Astrocyte (in vitro differentiated cells and primary cell): ENCODE results near the gene ACAP3. TPM values are rescaled to one million over a fixed set of nuclear protein-coding genes. Genes with fewer than 3 reads are reported as not detected.
A peak's percentile ranks its signal among the peaks of the same experiment; 100 is the strongest.

Experiments
- DNase-seq: peaks from one replicate; pipeline ENCODE4 v3.0.0-alpha.2; 2010; ENCODE audit warnings: low read depth
- FAIRE-seq: peaks from 2 replicates; lab custom pipeline; 2011; peaks lifted over from hg19 to GRCh38; lab: Jason Lieb, UNC
- H2AFZ ChIP-seq: 2 replicates; pipeline ENCODE4 v1.6.0; 2012; ENCODE audit warnings: low read depth, low read length, inconsistent platforms
- H3K27ac ChIP-seq: 2 replicates; pipeline ENCODE4 v1.5.1; 2011; ENCODE audit warnings: low read depth, low read length, inconsistent platforms
- H3K27me3 ChIP-seq: 2 replicates; pipeline ENCODE4 v1.6.0; 2011; ENCODE audit warnings: low read length, inconsistent platforms; ENCODE audit not compliant: insufficient read depth
- H3K36me3 ChIP-seq: 2 replicates; pipeline ENCODE4 v1.5.1; 2011; ENCODE audit warnings: low read length, inconsistent platforms; ENCODE audit not compliant: insufficient read depth
- H3K4me1 ChIP-seq: 2 replicates; pipeline ENCODE4 v1.5.1; 2011; ENCODE audit warnings: low read length, inconsistent platforms; ENCODE audit not compliant: insufficient read depth
- H3K4me2 ChIP-seq: 2 replicates; pipeline ENCODE4 v1.6.0; 2012; ENCODE audit warnings: low read length, inconsistent platforms
- H3K4me3 ChIP-seq: 2 replicates; pipeline ENCODE4 v1.5.1; 2011; ENCODE audit warnings: low read depth, mild to moderate bottlenecking, low read length, inconsistent platforms; ENCODE audit not compliant: insufficient read depth
- H3K79me2 ChIP-seq: 2 replicates; pipeline ENCODE4 v1.6.0; 2012; ENCODE audit warnings: mild to moderate bottlenecking, low read length, inconsistent platforms; ENCODE audit not compliant: insufficient read depth
- H3K9ac ChIP-seq: 2 replicates; pipeline ENCODE4 v1.6.0; 2012; ENCODE audit warnings: mild to moderate bottlenecking, low read length, inconsistent platforms
- H3K9me3 ChIP-seq: 2 replicates; pipeline ENCODE4 v1.5.1; 2012; ENCODE audit warnings: low read depth, mild to moderate bottlenecking, low read length, inconsistent platforms; ENCODE audit not compliant: insufficient read depth
- H4K20me1 ChIP-seq: 2 replicates; pipeline ENCODE4 v1.6.0; 2012; ENCODE audit warnings: low read length, inconsistent platforms; ENCODE audit not compliant: insufficient read depth
- H3K27ac Mint-ChIP-seq: one replicate; pipeline ENCODE4 v1.8.0; 2021; ENCODE audit warnings: mild to moderate bottlenecking, mixed read lengths; ENCODE audit not compliant: unreplicated experiment
- H3K27me3 Mint-ChIP-seq: one replicate; pipeline ENCODE4 v1.8.0; 2021; ENCODE audit warnings: low read depth, mixed read lengths; ENCODE audit not compliant: unreplicated experiment
- H3K36me3 Mint-ChIP-seq: one replicate; pipeline ENCODE4 v1.8.0; 2021; ENCODE audit warnings: low read depth, mixed read lengths; ENCODE audit not compliant: unreplicated experiment
- H3K4me1 Mint-ChIP-seq: one replicate; pipeline ENCODE4 v1.8.0; 2021; ENCODE audit warnings: low read depth, mixed read lengths; ENCODE audit not compliant: unreplicated experiment
- H3K4me3 Mint-ChIP-seq: one replicate; pipeline ENCODE4 v1.8.0; 2021; ENCODE audit warnings: mild to moderate bottlenecking, moderate library complexity, mixed read lengths; ENCODE audit not compliant: unreplicated experiment
- H3K9me3 Mint-ChIP-seq: one replicate; pipeline ENCODE4 v1.8.0; 2021; ENCODE audit warnings: mild to moderate bottlenecking, mixed read lengths; ENCODE audit not compliant: unreplicated experiment
- EZH2 ChIP-seq: IDR thresholded peaks from 2 replicates; pipeline ENCODE4 v1.6.1; 2012; ENCODE audit warnings: mild to moderate bottlenecking, low read length, inconsistent platforms; ENCODE audit not compliant: insufficient read depth
- total RNA-seq: library from RNA; stranded (reverse); gene quantifications from 2 replicates; pipeline ENCODE4 v1.2.1, GENCODE V29; 2021
- TF ChIP-seq, protein P1 (sequence below): IDR thresholded peaks from 2 replicates; pipeline ENCODE4 v1.5.1; 2011; ENCODE audit warnings: low read depth, mild to moderate bottlenecking, inconsistent platforms, low read length, moderate library complexity; ENCODE audit not compliant: insufficient read depth

ACAP3 gene
- total RNA-seq, 1 donor from 2014 or later = 64.0 TPM

DNA sequence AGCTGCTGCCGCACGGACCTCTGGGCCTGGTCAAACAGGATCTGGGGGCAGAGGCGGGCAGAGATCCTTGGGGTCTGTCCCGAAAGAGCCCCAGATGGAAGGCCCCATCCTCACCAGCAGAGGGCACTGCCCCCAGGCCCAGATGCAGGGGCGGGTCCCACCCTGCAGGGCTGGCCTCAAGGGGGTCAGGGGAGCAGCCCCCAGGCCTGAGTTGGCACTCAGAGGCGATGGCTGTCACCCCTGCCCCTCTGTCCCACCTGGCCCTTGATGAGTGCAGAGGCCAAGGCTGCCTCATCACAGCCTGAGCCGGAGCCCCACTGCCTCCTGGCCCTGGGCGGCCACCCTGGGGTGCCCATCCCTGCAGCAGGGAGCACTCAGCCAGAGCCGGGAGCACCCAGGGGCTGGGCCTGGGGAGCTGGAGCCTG is 5.7 kb downstream of the ACAP3 start:
- H3K27ac ChIP-seq = no peak overlapping the region
- H3K9ac ChIP-seq = no peak overlapping the region
- H3K27me3 ChIP-seq = no peaks in the 10 kb centered on the region
- no peak for DNase-seq
- Mint-ChIP-seq H3K9me3 (no peaks in the 10 kb centered on the region), H3K4me3 (no peak overlapping the region), H3K36me3 (peaks cover 4% of the 10 kb centered on the region), H3K4me1 (peaks cover 8% of the 10 kb centered on the region), H3K27me3 (no peaks in the 10 kb centered on the region), H3K27ac (no peak overlapping the region)
- H3K4me3 ChIP-seq = no peak overlapping the region
- peaks cover 37% of the 10 kb centered on the region for H3K79me2 ChIP-seq
- H3K36me3 ChIP-seq = no peaks in the 10 kb centered on the region
- no peaks in the 10 kb centered on the region for H3K9me3 ChIP-seq
- FAIRE-seq = no peak
- no peak overlapping the region for H3K4me2 ChIP-seq
- H2AFZ ChIP-seq = no peak overlapping the region
- TF ChIP-seq, protein P1, sequence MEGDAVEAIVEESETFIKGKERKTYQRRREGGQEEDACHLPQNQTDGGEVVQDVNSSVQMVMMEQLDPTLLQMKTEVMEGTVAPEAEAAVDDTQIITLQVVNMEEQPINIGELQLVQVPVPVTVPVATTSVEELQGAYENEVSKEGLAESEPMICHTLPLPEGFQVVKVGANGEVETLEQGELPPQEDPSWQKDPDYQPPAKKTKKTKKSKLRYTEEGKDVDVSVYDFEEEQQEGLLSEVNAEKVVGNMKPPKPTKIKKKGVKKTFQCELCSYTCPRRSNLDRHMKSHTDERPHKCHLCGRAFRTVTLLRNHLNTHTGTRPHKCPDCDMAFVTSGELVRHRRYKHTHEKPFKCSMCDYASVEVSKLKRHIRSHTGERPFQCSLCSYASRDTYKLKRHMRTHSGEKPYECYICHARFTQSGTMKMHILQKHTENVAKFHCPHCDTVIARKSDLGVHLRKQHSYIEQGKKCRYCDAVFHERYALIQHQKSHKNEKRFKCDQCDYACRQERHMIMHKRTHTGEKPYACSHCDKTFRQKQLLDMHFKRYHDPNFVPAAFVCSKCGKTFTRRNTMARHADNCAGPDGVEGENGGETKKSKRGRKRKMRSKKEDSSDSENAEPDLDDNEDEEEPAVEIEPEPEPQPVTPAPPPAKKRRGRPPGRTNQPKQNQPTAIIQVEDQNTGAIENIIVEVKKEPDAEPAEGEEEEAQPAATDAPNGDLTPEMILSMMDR = no peak
- no peak for TF ChIP-seq EZH2
- H4K20me1 ChIP-seq = peaks cover 71% of the 10 kb centered on the region
- peaks cover 29% of the 10 kb centered on the region for H3K4me1 ChIP-seq

DNA sequence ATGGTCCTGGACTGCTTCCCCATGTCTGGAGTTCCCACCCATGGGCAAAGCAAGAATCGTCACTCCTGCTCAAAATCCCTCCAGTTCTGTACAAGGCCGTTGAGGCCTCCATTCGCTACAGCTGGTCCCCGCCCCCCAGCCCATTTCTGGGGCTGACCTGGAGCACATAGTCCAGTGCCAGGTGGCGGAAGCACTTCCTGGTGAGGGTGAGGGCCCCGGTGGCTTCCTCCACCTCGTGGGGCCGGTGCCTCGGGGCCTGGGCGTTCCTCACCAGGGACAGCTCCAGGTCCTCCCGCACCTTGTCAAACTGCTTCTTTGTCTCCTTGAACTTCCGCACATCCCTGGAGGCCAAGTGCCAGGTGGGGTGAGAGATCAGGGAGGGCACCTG is 7.4 kb downstream of the ACAP3 start:
- Mint-ChIP-seq H3K36me3 (no peaks in the 10 kb centered on the region), H3K9me3 (no peaks in the 10 kb centered on the region), H3K27me3 (no peaks in the 10 kb centered on the region), H3K4me1 (peaks cover 2% of the 10 kb centered on the region), H3K27ac (peak overlapping the region; percentile 18), H3K4me3 (no peak overlapping the region)
- Histone ChIP-seq H3K79me2 (peaks cover 21% of the 10 kb centered on the region), H3K27ac (no peak overlapping the region), H3K36me3 (no peaks in the 10 kb centered on the region), H2AFZ (no peak overlapping the region), H3K4me1 (peaks cover 12% of the 10 kb centered on the region), H3K4me2 (no peak overlapping the region), H4K20me1 (peaks cover 54% of the 10 kb centered on the region), H3K9ac (no peak overlapping the region), H3K27me3 (no peaks in the 10 kb centered on the region), H3K4me3 (no peak overlapping the region), H3K9me3 (no peaks in the 10 kb centered on the region)
- FAIRE-seq (no peak), DNase-seq (no peak)
- TF ChIP-seq, protein P1 = no peak
- no peak for TF ChIP-seq EZH2

DNA sequence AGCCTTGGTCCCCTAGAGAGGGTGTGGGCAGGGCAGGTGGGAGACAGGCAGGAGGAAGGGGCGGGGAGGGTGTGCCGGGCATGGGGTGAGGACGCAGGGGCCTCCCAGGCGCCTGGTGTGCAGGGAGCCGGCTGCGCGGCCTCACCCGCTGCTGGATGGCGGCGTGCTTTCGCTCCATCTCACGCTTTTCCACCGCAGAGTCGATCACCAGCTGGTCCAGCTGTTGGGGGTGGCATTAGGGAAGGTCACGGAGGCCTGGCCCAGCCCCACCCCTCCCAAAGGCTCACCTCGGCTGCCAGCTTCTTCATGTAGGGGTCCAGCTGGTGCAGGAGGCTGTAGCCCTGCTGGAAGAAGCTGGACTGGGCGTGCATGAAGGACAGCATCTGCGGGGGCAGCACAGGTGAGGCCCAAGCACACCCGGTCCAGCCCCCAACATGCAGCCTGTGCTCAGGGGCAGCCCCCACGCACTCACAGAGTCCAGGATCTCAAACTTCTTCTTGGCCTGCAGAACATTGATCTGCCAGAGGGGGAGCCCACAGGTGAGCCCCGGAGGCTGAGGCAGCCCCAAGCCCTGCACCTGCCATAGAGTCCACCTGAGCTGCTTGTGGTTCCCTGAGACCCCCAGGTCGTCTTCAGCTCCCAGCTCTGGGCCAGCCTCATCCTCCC is 7.9 kb downstream of the ACAP3 start:
- Histone ChIP-seq H2AFZ (no peak overlapping the region), H4K20me1 (peaks cover 49% of the 10 kb centered on the region), H3K9ac (no peak overlapping the region), H3K4me2 (no peak overlapping the region), H3K79me2 (peaks cover 15% of the 10 kb centered on the region), H3K36me3 (no peaks in the 10 kb centered on the region), H3K4me1 (peaks cover 7% of the 10 kb centered on the region), H3K27ac (no peak overlapping the region), H3K4me3 (no peak overlapping the region), H3K9me3 (no peaks in the 10 kb centered on the region), H3K27me3 (no peaks in the 10 kb centered on the region)
- DNase-seq = no peak
- Mint-ChIP-seq H3K27me3 (no peaks in the 10 kb centered on the region), H3K36me3 (no peaks in the 10 kb centered on the region), H3K4me1 (peaks cover 2% of the 10 kb centered on the region), H3K4me3 (no peak overlapping the region), H3K27ac (no peak overlapping the region), H3K9me3 (no peaks in the 10 kb centered on the region)
- no peak for FAIRE-seq
- TF ChIP-seq, protein P1 = peak; percentile 12
- TF ChIP-seq EZH2 = no peak
